GM21367 (cell line): Measurements from ENCODE around the gene TRPC4.
"Not testable (repeated sequence)": the region's sequence is repeated elsewhere in the genome, so short reads cannot be mapped to it uniquely, and the experiment has no call there.

Experiments
- ATAC-seq: cut with Tn5 transposase; IDR thresholded peaks from one replicate; pipeline ENCODE4 v1.9.1; 2021; ENCODE audit not compliant: unreplicated experiment

Gene TRPC4

DNA sequence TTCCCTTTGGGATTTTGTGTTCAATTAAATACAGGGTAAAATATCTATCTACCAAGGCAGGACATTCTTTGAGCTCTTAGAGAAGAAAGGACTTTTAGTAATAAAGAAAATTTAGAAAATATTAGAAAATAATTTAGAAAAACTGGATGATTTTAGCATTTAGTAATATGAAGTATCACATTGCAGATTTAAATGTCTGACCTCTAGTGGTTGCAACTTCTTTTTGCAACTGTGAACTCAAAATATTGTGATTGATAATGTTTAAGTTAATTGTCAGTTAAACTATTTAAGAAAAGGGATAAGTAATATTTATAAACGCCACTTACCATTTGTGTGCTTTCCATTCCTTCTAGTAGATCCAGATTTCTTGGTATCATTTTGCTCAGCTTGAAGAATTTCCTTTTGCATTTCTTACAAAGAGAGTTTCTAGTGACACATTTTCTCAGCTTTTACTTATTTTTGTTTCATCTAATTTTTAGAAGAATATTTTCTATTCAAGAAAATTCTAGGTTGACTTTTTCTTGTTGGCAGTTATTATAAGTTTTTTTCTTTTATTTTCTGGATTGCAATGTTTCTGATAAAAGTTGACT, 260.7 kb downstream of the TRPC4 start:
- ATAC-seq = no peak

DNA sequence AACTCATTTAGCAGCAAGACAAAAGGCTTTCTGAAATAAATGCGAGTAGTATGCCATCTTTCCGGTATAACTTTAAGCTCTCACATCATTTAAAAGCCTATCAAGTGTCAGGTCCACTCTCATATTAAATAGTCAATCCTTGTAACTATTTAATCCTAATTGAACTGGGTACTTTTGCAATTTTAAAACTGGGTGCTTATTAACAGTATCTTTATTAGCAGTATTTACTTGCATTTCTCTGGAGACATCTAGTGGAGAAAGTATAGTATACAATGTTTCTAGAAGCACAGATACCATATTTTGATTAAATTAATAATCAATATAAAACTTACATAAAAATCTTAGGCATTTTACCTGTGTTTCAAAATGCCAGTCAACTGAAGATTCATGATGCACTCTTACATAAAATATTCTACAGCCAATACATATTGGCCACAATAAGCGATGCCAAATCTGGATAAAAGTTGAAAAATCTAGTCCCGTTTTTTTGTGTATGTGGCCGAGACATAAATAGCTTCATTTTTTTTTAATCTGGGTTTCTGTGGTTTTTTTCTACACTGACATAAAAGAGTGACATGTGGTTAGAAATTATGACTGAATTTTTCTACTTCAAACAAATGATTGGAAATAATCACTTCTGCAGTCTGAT, 266.7 kb downstream of the TRPC4 start:
- ATAC-seq = no peak

GRCh38 chr13:37601648-37602440, 267.7 kb downstream of the TRPC4 start:
- no peak for ATAC-seq

GRCh38 chr13:37599519-37599918, 270.1 kb downstream of the TRPC4 start:
- no peak for ATAC-seq

GRCh38 chr13:37598597-37598996, 271.0 kb downstream of the TRPC4 start, which contains the start of gene POSTN:
POSTN (minus strand) TSS chr13:37598768; CDS start chr13:37598726, 42 bp downstream.
- no peak for ATAC-seq

DNA sequence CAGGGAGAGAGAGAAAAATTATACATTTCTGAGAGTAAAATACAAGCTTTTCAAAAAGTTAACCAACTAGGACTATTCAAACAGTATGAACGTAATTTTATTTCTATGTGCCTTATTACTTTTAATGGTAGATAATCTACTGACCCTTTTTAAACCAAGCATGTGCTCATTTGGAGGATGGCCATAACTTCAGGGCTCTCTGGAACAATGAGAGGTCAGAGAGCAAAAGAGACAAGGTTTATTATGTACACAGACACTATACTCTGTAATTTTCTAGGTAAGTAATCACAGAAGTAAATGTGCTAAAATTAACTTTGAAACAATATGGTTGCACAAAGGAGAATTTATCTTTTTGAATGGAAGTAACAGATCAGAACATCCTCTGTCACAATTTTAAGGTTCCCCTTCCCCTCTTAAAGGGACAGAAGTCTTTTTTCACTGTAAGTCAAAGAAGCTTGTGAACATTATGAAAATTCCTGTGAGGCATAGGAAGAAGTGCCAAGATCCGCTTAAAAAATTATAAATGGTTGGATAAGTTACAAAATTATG, 272.0 kb downstream of the TRPC4 start:
- ATAC-seq = no peak

DNA sequence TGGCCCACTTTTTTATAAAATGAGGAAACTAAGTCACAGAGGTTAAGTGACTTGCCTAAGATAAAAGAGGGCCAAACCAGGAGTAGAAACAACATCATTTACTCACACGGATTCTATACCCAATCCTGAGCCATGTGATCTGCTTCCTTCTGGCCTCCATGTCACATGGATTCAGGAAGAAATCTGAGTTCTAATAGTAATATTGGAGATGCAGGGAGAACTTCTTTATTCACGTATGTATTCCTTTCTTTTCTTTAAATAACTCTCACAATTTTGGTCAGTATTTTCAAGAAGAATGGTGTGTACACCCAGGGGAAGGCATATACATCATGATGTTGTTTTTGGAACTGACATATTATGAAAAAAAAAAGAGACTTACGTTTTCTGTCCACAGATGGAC, 272.8 kb downstream of the TRPC4 start:
- ATAC-seq = no peak

DNA sequence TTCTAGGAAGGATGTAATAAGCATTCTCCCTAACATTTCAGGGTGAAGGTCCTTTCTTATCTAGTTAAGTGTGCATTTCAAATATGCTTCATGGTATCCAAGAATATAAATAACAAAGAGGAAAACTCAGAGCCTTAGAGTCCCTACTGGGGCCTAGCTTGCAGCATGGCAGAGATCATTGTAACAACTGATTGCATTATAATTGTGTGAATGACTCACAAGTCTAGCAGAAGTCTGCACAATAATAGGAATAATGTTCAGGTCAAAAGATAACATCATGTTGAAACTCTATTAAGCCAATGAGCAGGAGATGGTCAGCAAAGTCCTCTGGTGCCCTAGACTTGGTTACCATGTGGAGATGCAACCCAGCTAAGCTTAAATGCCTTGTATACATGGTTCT, 274.4 kb downstream of the TRPC4 start:
- ATAC-seq = no peak

DNA sequence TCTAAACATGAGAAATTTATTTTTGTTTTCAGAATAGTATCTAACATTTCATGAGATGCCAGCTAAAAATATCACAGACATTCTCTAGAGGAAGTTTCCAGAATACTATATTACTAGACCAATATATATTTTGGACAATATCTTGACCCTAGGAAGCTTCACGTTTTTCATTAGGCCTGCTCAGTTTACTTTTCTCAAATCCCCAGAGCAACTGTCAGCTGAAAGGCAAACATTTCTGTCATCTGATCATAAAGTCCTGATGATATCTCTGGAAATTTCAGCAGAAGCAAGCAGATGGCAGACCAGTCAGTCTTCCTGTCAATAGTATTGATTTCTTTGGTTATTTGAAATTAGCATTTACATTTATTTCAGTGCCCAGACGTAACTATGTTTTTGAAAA, 275.0 kb downstream of the TRPC4 start:
- no peak for ATAC-seq

DNA sequence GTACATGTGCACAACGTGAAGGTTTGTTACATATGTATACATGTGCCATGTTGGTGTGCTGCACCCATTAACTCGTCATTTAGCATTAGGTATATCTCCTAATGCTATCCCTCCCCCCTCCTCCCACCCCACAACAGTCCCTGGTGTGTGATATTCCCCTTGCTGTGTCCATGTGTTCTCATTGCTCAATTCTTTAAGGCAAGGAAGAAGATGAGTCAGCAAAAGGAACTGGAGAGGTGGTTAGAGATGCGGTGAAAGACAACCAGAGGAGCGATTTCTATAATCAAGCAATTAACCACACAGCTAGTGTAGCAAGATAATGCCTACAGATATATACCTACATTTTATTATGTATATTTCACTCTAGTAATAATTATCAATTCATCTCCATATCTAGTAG, 280.2 kb downstream of the TRPC4 start:
- ATAC-seq = not testable (repeated sequence)

GRCh38 chr13:37587236-37587635, 282.3 kb downstream of the TRPC4 start:
- ATAC-seq = no peak
